HuH-7 (cell line): ENCODE results near the gene PHLDB3.
"Not testable (repeated sequence)": the region's sequence is repeated elsewhere in the genome, so short reads cannot be mapped to it uniquely, and the experiment has no call there.

Experiments used
- DNase-seq: peaks from one replicate; pipeline ENCODE4 v3.0.0; 2011; ENCODE audit warnings: low spot score

The PHLDB3 gene

DNA sequence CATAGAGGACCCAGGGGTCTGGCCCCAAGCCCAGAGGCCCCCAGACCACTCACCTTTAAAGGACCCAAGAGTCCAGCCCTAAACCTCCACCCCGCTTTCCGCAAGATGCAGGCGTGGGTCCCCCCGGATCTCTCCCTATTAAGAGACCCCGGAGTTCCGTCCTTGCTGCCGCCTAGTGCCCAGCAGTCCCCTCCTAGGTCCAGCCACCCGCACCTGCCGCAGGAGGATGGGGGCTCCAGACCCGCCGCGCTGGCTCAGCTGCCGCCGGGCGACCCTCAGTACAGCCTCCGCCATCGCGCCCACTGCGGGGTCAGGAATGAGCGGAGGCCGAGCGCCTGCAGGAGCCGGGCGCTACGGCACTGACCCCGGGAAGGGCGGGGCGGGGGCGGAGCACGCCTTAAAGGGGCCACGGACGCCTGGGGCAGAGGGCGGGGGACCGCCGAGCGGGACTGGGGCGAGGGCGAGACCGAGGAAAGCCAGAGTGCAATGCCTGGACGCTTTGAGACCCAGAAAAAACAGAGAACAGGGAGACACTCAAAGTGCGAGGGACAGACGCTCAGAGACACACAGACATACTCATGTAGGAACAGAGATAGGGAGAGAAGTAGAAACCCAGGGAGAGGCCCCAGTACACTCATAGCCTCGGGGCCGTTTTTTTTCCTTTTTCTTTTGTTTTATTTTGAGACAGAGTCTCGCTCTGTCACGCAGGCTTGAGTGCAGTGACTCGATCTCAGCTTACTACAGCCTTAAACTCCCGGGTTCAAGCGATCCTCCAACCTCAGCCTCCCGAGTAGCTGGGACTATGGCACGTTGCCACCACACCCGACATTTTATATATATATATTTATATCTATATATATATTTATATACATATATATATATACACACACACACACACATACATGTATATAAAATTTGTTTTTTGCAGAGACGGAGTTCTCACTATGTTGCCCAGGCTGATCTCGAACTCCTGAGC, 22.6 kb upstream of the PHLDB3 start, which contains the start of gene ETHE1:
Gene ETHE1 (minus strand): TSS at position 318 of the 976 bp plus-strand sequence. CDS start 24 bp downstream, at position 294.
- peak; percentile 85 for DNase-seq

DNA sequence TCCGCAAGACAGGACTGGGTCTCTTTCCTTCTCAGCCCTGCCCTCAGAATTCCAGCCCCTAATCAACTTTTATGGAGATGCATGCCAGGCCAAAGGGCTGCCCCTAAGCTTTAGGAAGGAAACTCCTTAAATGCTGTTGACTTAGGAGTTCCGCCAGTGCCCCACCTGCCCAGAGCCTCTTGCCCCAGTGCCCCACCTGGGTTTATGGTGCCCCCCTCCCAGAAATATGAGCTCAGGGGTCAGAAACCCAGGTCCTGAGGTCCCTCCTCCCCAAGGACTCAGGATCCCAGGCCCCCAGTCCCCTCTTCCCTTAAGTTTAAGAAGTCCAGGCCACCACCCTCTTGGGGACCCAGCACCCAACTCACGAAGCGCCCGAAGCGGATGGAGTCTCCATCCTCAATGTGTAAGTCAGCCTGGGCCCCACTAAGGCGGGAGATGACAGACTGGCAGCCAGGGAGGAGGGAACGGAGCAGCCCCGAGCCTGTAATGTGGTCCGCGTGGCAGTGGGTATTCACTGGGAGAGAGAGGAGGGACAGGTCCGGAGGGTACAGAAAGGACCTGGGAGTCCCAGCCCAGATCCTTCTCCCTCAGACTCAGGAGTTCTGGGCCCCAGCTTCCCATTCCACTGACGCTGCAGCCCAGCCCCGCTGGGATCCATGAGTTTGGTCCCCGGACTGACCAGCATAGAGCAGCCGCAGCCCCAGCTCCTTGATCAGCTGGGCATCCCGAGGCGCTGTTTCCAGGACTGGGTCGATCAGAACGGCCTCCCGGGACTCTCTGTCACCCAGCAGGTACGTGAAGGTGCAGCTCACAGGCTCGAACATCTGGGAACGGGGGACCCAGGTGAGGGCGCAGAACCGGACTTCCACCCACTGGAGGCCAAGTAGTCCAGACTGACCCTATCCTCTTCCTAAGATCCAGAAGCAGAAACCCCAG, 21.6 kb upstream of the PHLDB3 start:
- DNase-seq: peak; percentile 37

DNA sequence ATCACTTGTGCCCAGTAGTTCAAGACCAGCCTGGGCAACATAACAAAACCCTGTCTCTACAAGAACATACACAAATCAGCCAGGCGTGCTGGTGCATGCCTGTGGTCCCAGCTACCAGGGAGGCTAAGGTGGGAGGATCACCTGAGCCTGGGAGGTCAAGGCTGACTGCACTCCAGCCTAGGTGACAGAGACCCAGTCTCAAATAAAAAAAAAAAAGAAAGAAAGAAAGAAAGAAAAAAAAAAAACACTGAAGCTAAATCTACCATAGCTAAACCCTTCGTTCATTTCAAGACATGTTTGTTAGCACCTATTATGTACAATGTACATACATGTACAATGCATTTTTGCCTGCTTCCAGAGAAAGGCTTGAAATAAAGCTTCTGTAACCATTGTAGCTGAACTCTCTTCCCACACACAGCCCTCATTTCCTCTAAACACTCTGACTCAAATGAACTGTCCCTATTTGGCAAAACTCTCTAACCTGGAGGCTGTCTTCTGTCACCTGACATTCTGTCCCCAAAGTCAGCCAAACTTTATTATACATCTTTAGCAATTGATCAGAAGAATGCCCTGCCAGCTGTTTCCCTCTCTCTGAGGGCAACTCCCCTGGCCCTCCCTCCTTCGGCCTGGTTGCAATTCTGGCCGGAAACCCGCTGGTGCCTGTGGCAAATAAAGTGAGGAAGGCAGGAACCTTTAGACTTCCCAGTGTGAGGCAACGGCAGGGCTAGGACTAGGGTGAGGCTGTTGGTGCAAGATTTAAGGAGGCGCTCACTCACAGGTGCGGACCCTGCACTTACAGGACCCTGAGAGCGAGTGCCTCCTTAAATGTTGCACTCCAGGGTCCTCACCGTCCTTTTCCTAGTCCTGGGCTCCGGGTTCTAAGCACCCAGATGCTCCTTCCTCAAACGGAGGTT, 20.6 kb upstream of the PHLDB3 start:
- peak; percentile 80 for DNase-seq

DNA sequence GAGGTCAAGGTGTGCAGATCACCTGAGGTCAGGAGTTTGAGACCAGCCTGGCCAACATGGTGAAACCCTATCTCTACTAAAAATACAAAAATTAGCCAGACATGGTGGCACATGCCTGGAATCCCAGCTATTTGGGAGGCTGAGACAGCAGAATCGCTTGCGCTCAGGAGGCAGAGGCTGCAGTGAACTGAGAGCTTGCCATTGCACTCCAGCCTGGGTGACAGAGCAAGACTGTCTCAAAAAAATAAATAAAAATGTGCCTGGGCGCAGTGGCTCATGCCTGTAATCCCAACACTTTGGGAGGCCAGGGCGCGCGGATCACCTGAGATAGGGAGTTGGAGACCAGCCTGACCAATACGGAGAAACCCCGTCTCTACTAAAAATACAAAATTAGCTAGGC, 19.1 kb upstream of the PHLDB3 start:
- not testable (repeated sequence) for DNase-seq

DNA sequence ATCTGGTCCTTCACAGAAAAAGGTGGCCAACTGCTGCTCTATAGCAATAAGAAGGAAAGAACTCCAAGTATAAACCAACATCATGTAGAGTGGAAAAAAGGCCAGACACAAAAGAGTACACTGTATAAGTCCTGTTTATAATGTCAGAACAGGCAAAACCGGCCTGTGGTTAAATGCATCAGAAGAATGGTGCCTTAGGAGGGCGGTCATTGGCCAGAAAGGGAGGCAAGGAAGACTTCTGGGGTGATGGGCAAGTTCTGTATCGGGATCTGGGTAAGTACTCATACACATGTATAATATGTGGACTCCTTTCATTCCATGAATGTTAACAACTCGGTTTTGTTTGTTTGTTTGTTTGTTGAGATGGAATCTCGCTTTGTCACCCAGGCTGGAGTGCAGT, 18.4 kb upstream of the PHLDB3 start:
- DNase-seq: no peak

DNA sequence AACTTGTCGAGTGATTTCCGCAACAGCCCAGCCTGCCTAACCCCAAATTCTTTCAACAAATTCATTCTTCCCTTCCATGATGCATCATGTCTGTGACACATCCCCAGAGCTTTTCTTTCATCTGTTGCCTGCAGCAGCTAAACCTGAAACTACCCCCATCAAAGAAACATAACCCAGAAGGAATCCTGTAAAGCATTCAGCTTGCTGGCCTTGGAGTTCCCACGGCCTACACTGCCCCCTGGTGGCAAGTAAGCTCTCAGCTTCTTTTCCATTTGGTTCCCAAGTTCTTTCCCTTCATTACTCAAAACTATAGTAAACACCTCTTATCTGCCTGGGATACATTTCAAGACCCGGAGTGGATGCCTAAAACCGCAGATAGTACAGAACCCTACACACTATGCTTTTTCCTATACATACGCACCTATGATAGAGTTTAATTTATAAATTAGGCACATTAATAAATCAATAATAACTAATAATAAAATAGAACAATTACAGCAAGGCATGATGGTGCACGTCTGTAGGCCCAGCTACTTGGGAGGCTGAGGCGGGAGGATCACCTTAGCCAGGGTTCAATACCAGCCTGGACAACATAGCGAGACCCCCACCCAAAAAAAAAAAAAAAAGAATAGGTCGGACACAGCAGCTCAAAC, 15.0 kb upstream of the PHLDB3 start:
- peak; percentile 65 for DNase-seq

DNA sequence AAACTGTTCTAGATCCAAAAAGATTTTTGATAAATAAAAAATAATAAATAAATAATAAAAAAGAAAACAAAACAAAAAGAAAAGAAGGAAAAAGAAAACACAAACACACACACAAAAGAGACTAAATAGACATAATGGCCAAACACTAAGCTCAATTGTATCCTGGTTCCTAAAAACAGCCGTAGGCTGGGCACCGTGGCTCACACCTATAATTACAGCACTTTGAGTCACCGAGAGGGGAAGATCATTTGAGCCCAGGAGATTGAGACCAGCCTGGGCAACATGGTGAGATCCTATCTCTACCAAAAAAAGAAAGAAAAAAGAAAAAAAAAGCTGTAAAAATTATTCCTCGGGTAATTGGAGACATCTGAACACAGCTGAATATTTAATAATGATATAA, 13.5 kb upstream of the PHLDB3 start:
- no peak for DNase-seq

DNA sequence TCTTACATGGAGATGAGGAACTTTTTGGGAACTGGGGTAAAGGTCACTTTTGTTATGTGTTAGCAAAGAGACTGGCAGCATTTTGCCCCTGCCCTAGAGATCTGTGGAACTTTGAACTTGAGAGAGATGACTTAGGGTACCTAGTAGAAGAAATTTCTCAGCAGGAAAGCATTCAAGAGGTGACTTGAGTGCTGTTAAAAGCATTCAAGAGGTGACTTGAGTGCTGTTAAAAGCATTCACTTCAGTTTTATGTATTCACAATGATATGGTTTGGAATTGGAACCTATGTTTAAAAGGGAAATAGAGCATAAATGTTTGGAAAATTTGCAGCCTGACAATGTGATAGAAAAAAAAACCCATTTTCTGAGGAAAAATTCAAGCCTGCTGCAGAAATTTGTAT, 7.9 kb upstream of the PHLDB3 start:
- not testable (repeated sequence) for DNase-seq

DNA sequence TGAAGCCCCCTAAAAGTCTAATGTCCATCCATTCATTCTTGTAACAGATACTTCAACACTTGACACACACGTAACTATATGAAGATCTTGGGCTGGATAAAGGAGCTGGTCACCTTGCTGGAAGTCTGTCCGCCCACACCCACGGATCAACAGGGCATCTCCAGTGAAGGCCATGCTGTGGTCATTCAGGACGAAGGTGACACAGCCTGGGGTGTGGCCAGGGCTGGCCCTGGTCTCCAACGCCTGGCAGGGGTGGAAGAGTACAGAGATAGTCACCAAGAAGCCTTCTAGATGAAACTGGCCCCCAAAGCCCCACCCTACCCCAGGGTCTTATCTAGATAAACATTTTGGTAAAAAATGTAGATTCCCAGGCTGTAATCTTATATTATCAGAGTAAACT, 6.8 kb upstream of the PHLDB3 start:
- DNase-seq: no peak

DNA sequence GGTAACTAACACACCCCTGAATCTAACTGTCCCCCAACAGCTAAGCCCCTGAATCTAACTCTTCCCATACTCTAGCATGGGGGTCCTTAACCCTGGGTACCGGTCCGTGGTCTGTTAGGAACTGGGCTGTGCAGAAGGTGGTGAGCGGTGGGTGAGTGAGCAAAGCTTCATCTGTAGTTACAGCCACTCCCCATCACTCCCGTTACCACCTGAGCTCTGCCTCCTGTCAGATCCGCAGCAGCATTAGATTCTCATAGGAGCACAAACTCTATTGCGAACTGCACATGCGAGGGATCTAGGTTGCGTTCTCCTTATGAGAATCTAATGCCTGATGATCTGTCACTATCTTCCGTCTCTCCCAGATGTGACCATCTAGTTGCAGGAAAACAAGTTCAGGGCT, 6.2 kb upstream of the PHLDB3 start:
- no peak for DNase-seq

DNA sequence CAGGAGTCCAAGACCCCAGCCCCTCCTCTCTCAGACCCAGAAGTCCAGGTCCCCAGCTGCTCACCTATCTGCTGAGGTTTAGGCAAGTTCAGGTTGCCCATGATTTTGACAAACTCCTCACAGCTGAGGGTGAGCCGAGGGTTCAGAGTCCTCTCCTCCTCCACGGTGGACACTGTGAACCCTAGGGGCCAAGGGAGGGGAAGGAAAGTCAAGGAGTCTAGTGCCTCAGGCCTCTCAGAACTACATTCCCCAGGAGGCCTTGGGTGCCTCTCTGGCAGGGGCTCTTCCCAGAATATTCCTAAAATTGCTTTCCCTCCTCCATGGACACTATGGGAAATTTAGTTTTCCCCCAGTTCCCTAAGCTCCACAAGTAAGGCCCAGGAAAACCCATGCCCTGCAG, 3.3 kb upstream of the PHLDB3 start:
- no peak for DNase-seq

DNA sequence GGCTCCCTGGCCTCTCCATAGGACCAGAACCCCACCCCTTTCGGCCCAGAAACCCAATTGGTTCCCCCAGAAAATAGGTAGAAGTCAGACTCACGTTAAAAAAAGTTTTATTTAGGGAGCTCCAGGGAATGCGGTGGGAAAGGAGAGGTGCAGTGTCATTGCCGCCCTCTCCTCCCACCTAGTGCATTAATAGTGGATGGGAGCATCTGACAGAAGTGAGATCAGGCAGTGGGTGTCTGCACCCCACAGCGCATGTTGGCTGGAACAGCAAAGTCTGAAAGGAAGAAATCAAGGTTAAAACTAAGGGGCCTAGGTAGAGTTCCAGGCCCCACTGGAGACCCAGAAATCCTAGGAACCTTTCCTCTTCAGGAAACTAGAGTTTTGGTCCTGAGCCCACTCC, 2.1 kb upstream of the PHLDB3 start:
- DNase-seq: no peak

DNA sequence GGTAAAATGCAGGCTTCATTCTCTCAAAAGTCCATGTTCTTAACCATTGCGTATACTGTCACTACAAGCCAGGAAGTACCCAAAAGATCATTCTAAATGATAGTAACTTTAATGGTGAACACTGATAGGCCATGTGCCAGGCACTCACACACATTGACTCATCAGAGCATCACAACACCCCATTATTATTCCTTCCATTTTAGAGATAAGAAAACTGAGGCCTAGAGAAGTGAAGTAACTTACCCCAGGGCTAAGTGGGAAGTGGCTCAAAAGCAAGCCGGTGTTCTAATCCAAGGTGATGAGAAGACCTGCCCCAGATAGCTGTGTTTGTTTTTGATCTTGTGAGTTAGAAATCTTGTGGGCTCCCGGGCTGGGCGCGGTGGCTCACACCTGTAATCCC, 1.4 kb upstream of the PHLDB3 start:
- DNase-seq: no peak

DNA sequence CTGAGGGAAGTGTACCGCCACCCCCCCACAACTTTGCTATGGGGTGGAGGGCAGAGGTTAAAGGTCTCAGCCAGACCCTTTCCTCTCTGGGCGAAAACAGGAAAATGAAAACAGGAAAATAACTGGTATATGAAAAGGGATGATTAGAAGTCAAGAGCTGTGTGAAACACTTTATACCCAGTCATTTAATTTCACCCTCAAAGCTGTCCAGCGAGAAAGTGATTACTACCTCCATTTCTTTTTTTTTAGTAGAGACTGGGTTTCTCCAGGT, 575 bp upstream of the PHLDB3 start:
- no peak for DNase-seq

DNA sequence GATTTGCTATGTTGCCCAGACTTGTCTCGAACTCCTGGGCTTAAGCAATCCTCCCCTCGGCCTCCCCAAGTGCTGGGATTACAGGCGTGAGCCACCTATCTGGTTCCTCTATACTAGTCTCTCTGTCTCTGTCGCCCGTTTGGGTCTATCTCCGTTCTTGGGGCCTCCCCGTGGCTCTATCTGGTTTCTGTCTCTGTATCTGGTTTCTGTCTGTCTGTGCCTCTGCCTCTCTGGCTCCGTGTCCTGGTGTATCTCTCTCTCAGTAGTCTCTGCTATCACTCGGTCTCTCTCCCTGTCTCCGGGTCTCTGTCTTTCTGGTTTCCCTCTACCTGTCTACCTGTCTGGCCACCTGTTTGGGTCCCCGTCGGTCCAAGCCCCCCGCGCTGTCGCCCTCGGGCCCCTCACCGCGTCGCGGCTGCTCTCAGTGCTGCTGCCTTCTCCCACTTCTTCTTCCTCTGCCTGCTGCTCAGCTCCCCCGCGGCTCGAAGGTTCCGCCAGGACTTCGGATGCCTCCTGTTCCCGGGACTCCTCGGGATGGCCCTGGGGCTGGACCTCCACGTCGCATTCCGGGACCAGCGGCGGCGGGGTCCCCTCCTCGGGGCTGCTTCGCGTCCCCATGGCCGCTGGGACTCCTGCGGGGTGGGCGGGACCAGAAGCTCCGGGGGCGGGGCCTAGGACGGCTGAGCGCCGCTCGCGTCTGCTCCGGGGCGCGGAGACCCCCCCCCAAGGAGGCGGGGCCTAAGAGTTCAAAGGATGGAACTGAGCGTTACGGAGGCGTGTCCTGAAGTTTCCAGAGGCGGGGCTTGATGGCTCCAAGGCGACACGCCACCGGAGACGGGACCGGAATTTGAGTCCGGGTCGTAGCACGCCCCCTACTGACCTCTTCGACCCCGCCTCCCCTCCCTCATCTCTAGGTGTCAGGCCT, 783 bp downstream of the PHLDB3 start:
- peak; percentile 92 for DNase-seq

DNA sequence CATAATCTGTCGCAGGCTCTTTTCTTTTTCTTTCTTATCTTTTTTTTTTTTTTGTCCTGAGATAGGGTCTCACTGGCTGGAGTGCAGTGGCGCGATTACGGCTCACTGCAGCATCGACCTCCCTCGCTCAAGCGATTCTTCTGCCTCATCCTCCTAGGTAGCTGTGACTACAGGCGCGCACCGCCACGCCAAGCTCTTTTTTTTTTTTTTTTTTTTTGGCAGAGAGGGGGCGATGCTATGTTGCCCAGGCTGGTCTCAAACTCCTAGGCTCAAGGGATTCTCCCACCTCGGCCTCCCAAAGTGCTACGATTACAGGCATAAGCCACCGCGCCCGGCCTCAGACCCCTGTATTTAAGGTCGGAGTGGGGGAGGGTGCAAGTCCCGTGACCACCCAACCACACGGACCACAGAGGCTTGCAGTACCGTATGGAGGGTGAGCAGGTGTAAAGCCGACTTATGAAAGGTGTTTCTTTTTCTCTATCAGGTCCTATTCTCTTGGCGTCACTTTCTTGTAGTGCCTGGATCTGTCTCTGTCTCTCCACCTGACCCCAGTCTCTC, 2.0 kb downstream of the PHLDB3 start:
- DNase-seq: no peak

DNA sequence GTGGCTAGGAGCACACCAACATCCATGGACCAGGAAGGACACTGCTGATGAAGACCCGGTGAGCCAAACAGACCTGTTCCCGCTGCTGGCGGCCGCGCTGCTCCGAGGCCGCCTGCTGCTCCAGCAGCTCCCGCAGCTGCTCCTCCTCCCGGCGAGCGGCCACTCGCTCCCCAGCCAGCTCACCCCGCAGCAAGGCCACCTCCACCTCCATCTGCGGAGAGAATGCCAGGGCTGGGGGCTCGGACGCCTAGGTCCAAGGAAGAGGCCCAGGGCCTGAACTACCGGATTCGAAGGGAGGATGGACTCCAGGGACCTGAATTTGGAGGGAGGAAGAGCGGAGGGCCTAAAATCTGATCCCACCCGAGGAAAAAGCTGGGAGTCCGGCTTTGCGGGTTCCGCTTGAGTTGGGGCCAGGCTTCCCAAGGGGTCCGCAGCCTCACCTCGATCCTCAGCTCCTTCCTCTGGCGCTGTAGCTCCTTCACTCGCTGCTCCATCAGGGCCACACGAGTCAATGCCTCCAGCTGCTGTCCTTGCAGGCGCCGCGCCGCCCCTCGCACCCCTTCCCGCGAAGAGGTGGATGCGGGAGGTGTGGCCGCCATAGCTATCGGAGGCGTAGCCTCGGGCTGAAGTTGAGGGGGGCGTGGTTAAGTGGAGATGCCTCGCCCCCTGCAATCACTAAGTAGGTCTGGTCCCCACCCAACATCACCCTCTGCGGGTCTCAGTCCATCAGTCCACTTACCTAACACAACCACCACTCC, 2.7 kb downstream of the PHLDB3 start:
- DNase-seq: no peak

DNA sequence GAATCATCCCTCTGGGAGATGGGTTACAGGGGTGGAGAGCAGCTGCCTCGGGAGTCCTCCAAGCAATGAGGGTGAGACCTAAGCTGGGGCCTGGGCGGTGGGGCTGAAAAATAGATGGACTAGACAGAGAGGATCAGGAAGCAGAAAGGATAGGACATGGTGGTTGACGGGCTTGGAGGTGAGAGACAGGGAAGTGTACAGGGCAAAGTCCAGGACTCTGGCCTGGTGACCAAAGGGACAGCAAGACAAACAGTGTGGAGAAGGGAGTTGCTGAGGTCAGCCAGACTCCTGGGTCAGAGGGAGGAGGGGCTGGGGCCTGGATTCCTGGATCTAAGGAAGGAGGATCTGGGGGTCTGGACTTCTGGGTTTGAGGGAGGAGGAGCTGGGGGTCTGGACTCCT, 5.5 kb downstream of the PHLDB3 start:
- peak; percentile 93 for DNase-seq

DNA sequence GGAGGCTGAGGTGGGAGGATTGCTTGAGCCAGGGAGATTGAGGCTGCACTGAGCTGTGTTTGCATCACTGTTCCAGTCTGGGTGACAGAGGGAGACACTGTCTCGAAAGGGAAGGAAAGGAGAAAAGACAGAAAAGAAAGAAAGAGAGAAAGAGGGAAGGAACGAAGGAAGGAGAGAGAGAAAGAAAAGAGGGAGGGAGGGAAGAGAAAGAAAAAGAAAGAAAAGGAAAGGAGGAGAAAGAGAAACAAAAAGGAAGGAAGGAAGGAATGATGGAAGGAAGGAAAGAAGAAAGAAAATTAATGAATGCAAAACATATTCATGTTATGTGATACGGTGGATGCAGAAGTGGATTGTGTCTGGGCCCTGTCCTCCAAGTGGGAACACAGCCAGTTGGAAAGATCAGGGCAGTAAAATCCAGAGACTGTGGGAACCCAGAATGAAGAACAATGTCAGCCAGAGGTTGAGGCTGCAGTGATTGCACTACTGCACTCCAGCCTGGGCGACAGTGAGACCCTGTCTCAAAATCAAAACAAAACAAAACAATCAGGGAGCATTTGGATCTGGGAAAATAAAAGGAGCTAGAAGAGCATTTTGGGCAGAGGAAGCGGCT, 6.2 kb downstream of the PHLDB3 start:
- DNase-seq: no peak
